OCI-LY1 (cell line): Measurements from ENCODE around the gene OSTM1.

Experiments used
- EZH2 ChIP-seq: fragments of 200-600 bp; sonication (generic), shearing (Covaris generic); IDR thresholded peaks from 2 replicates; pipeline ENCODE4 v1.8.0; 2017; ENCODE audit warnings: borderline replicate concordance, mixed run types, mild to moderate bottlenecking, antibody characterized with exemption, low read length, moderate library complexity, mixed read lengths
- TF ChIP-seq, protein P1 (sequence below): fragments of 200-600 bp; sonication (generic), shearing (Covaris generic); IDR thresholded peaks from 2 replicates; pipeline ENCODE4 v1.5.1; 2017; ENCODE audit warnings: mild to moderate bottlenecking, antibody characterized with exemption, low read length, moderate library complexity, mixed read lengths

DNA sequence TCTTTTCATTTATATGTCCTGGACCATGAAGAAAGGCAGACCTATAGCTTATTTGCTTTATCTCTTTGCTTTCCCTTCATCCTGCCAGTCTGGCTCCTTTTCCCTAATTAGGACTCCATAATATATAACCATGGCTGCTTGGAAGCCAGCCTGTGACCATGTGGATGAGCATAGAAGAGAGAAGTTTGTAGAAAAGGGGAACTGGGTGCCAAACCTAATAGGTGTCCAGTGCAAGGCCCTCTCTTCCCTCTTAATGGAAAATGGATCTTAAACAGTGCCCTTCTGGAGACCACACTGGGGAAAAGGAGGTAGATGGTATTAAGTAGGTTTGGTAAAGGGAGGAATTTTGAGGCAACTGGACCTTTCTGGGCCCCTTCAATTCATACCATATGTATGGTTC is 16.7 kb upstream of the OSTM1 start:
- TF ChIP-seq, protein P1, sequence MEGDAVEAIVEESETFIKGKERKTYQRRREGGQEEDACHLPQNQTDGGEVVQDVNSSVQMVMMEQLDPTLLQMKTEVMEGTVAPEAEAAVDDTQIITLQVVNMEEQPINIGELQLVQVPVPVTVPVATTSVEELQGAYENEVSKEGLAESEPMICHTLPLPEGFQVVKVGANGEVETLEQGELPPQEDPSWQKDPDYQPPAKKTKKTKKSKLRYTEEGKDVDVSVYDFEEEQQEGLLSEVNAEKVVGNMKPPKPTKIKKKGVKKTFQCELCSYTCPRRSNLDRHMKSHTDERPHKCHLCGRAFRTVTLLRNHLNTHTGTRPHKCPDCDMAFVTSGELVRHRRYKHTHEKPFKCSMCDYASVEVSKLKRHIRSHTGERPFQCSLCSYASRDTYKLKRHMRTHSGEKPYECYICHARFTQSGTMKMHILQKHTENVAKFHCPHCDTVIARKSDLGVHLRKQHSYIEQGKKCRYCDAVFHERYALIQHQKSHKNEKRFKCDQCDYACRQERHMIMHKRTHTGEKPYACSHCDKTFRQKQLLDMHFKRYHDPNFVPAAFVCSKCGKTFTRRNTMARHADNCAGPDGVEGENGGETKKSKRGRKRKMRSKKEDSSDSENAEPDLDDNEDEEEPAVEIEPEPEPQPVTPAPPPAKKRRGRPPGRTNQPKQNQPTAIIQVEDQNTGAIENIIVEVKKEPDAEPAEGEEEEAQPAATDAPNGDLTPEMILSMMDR = no peak
- TF ChIP-seq EZH2 = no peak
